ENCODE data around the gene DNM1. TPM values are rescaled to one million over a fixed set of nuclear protein-coding genes. Genes with fewer than 3 reads are reported as not detected.

Gene DNM1
- total RNA-seq, 2 experiments from 2014 or later = 0.37 to 0.58 TPM

DNA sequence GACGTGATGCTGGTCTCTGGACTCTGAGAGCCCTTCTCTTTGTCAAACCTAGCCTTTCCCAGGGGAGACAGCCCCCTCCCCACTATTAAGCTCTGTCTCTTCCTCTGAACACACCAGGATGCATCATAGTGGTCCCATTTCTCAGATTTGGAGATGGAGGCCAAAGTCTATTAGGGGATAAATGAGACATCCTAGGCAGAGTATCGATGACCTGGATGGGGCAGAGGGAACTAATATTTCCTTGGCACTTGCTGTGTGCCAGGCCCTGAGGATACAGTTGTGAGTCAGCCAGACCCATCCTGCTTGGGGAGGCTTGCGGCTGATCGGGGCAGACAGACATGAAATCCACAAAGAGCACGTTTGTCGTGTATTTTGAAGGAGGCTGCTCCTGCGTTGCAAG lies 5.2 kb downstream of the DNM1 start:
- Mint-ChIP-seq H3K27me3 (peaks cover 25% of the 10 kb centered on the region), H3K4me1 (peaks cover 5% of the 10 kb centered on the region), H3K27ac (no peak overlapping the region), H3K9me3 (no peaks in the 10 kb centered on the region), H3K4me3 (no peak overlapping the region), H3K36me3 (no peaks in the 10 kb centered on the region)
- DNase-seq = no peak

DNA sequence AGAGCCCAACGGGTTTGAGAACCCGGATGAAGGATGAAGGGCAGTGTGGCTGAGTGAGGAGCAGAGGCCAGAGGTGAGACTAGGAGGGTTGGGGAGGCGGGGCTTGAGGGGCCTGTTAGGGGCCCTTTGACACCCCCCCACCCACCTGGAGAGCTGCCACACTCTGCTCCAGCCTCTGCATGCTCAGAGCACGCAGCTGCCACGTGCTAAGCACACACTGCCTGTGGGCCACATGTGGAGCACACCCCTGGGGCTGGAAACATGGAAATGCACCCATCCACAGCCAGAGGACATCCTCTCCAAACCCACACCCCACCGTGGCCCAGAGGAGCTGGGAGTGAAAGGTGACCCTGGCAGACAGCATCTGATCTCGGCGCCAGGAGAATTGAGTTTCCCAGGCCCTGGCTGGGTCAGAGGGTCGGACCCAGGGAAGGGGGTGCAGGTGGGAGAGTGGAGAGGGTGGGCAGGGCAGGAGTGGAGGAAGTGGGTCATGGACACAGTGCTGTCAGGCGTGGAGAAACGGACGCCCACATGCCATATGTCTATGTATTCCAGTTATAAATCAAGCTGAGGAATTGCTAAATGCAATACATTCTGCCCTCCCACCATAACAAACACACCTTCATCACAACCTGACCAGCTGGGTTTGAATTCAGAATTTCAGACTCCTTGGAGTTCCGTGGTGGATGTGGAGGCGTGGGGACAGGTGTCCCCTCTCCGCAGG lies 5.9 kb downstream of the DNM1 start:
- DNase-seq = no peak
- H3K27ac Mint-ChIP-seq = no peak overlapping the region
- peaks cover 4% of the 10 kb centered on the region for H3K4me1 Mint-ChIP-seq
- no peaks in the 10 kb centered on the region for H3K36me3 Mint-ChIP-seq
- H3K9me3 Mint-ChIP-seq = no peaks in the 10 kb centered on the region
- H3K27me3 Mint-ChIP-seq = peaks cover 25% of the 10 kb centered on the region
- H3K4me3 Mint-ChIP-seq = no peak overlapping the region

- H3K4me1 Mint-ChIP-seq = peaks cover 2% of the 10 kb centered on the region
- H3K4me3 Mint-ChIP-seq = no peak overlapping the region
- peaks cover 9% of the 10 kb centered on the region for H3K27me3 Mint-ChIP-seq
- no peaks in the 10 kb centered on the region for H3K9me3 Mint-ChIP-seq
- DNase-seq = no peak
- no peaks in the 10 kb centered on the region for H3K36me3 Mint-ChIP-seq
- no peak overlapping the region for H3K27ac Mint-ChIP-seq
Measured at GRCh38 chr9:128211186-128211980, 8.2 kb downstream of the DNM1 start.

- no peaks in the 10 kb centered on the region for H3K36me3 Mint-ChIP-seq
- no peak overlapping the region for H3K27ac Mint-ChIP-seq
- peaks cover 2% of the 10 kb centered on the region for H3K4me1 Mint-ChIP-seq
- DNase-seq = no peak
- H3K4me3 Mint-ChIP-seq = no peak overlapping the region
- no peaks in the 10 kb centered on the region for H3K9me3 Mint-ChIP-seq
- peaks cover 8% of the 10 kb centered on the region for H3K27me3 Mint-ChIP-seq
Measured at GRCh38 chr9:128211981-128212281, 8.8 kb downstream of the DNM1 start.

DNA sequence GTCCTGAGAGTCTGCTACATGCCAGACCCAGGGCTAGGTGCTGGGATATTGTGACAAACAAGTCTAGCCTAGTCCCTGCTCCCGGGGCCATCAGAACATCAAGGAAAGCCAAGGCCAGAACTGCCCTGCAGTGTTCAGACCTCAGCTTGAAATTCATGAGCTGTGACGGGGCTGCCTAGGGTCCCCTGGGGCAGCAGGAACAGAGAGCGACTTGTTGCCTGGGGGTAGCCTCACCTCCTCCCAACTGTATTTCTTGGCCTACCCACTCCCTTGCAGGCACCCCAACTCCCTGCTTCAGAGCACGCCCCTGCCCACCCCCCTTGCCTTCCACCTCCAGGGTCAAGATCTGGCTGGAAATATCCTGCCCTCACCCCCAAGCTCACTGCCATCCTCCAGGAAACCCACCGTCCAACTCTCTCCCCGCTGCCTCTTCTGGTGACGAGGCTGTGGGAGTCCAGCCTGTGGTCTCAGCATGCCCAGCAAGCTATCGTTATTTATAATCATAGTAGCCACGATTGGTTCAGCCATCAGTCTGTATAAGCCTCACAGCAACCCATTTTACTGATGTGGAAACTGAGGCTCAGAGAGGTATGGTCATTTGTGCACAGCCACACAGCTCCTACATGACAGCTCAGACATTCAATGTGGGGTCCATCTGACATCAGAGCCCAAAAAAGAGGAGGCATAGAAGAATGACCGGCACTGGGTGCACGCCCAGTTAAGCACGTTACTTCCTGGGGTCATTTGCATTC lies 10.7 kb downstream of the DNM1 start:
- DNase-seq = no peak
- peaks cover 9% of the 10 kb centered on the region for H3K4me1 Mint-ChIP-seq
- H3K36me3 Mint-ChIP-seq = no peaks in the 10 kb centered on the region
- no peak overlapping the region for H3K27ac Mint-ChIP-seq
- H3K9me3 Mint-ChIP-seq = no peaks in the 10 kb centered on the region
- H3K4me3 Mint-ChIP-seq = no peak overlapping the region
- peaks cover 8% of the 10 kb centered on the region for H3K27me3 Mint-ChIP-seq

DNA sequence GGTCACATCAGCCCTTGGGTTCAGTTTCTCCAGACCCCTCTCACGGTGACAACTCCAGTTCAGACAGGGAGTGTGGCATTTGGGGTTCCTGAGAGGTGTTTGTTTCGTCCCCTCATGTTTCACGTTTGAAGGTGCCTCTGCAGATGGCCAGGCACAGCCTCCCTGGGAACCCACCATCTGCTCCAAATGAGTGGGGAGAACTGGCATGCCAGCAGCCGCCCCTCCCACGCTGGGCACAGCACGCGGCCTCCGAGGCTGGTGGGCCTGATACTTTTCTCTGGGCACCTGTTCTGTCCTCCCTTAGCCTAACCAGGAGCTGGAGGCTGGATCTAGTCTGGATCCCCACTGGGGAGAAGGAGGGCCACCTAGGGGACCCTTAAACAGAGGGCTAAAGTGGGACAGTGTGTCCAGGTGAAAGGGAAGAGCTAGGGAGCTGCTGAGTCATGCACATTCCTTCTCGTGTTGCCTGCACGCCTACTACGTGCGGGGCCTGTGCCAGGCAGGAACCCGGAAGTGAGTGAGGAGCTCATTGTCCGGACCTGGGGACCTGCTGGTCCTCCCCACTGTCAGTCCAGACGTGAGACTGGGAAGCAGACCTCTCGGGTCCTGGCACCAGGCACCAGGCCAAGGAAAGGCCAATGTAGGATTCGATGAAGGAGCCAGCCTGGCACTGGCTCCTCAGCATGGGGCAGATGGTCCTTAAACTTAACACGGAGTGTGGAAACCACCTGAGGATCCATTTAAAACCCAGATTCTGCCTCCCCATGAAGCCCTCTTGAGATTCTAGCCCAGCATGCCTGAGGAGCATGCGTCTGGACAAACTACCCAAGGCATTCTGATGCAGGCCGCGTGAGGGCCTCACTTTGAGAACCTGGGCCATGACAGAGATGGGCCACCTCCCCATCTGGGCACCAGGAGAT lies 11.7 kb downstream of the DNM1 start:
- Mint-ChIP-seq H3K27me3 (peaks cover 8% of the 10 kb centered on the region), H3K4me1 (peaks cover 9% of the 10 kb centered on the region), H3K9me3 (no peaks in the 10 kb centered on the region), H3K4me3 (no peak overlapping the region), H3K27ac (no peak overlapping the region), H3K36me3 (no peaks in the 10 kb centered on the region)
- no peak for DNase-seq

GRCh38 chr9:128215491-128216409 lies 12.6 kb downstream of the DNM1 start:
- H3K9me3 Mint-ChIP-seq = no peaks in the 10 kb centered on the region
- H3K27ac Mint-ChIP-seq = no peak overlapping the region
- no peaks in the 10 kb centered on the region for H3K36me3 Mint-ChIP-seq
- H3K4me3 Mint-ChIP-seq = no peak overlapping the region
- H3K4me1 Mint-ChIP-seq = peaks cover 9% of the 10 kb centered on the region
- H3K27me3 Mint-ChIP-seq = peaks cover 8% of the 10 kb centered on the region
- DNase-seq = no peak

- H3K36me3 Mint-ChIP-seq = no peaks in the 10 kb centered on the region
Measured at GRCh38 chr9:128216781-128217553, 13.8 kb downstream of the DNM1 start.

DNA sequence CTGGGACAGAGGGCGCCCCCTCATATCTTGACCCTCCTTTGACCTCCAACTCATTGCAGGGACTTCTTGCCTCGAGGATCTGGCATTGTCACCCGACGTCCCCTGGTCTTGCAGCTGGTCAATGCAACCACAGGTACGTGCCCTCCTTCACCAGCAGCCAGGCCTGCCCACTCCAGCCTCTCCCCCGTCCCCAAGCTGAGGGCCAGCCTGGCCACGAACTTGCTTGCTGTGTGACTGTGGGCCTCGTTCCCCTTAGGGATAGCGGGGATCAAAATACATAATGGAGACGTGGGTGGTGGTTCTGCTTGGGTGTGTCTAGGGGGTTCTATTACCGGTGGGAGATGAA lies 15.0 kb downstream of the DNM1 start:
- peak overlapping the region; percentile 74 for H3K4me3 Mint-ChIP-seq
- no peak for DNase-seq
- H3K9me3 Mint-ChIP-seq = no peaks in the 10 kb centered on the region
- H3K4me1 Mint-ChIP-seq = peaks cover 9% of the 10 kb centered on the region
- H3K36me3 Mint-ChIP-seq = no peaks in the 10 kb centered on the region
- peak overlapping the region; percentile 36 for H3K27ac Mint-ChIP-seq
- H3K27me3 Mint-ChIP-seq = peaks cover 3% of the 10 kb centered on the region

More at GRCh38 chr9:128216781-128217553, 13.8 kb downstream of the DNM1 start:
- Mint-ChIP-seq H3K4me1 (peaks cover 9% of the 10 kb centered on the region), H3K27me3 (peaks cover 8% of the 10 kb centered on the region), H3K9me3 (no peaks in the 10 kb centered on the region), H3K4me3 (no peak overlapping the region), H3K27ac (no peak overlapping the region)
- DNase-seq = no peak

- peak; percentile 92 for DNase-seq
- peaks cover 3% of the 10 kb centered on the region for H3K27me3 Mint-ChIP-seq
- peak overlapping the region; percentile 36 for H3K27ac Mint-ChIP-seq
- H3K4me1 Mint-ChIP-seq = peaks cover 9% of the 10 kb centered on the region
- H3K4me3 Mint-ChIP-seq = peak overlapping the region; percentile 74
- H3K36me3 Mint-ChIP-seq = no peaks in the 10 kb centered on the region
- no peaks in the 10 kb centered on the region for H3K9me3 Mint-ChIP-seq
Measured at GRCh38 chr9:128218518-128219389, 15.6 kb downstream of the DNM1 start.

DNA sequence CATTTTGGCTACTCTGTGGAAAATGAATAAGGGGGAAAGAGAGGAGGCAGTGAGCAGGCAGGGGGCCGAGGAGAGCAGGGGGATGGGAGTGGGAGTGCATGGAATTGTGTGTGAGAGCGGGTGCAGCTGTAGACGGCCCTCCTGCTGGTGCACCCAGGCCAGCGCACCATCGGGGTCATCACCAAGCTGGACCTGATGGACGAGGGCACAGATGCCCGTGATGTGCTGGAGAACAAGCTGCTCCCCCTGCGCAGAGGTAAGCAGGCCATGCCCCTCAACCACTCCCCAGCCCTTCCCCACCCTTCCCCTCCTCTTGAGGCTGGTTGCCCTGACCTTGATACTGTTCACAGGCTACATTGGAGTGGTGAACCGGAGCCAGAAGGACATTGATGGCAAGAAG lies 16.7 kb downstream of the DNM1 start:
- DNase-seq = no peak
- Mint-ChIP-seq H3K9me3 (no peaks in the 10 kb centered on the region), H3K36me3 (no peaks in the 10 kb centered on the region), H3K4me3 (no peak overlapping the region), H3K27ac (no peak overlapping the region), H3K27me3 (no peaks in the 10 kb centered on the region), H3K4me1 (peaks cover 9% of the 10 kb centered on the region)

GRCh38 chr9:128222026-128222425 lies 18.8 kb downstream of the DNM1 start:
- H3K4me3 Mint-ChIP-seq = no peak overlapping the region
- no peaks in the 10 kb centered on the region for H3K9me3 Mint-ChIP-seq
- no peaks in the 10 kb centered on the region for H3K36me3 Mint-ChIP-seq
- H3K27me3 Mint-ChIP-seq = no peaks in the 10 kb centered on the region
- no peak overlapping the region for H3K27ac Mint-ChIP-seq
- peaks cover 7% of the 10 kb centered on the region for H3K4me1 Mint-ChIP-seq
- DNase-seq = no peak
